CD8-positive, alpha-beta memory T cell (primary cell): ENCODE results near the gene MMP24. TPM values are rescaled to one million over a fixed set of nuclear protein-coding genes. Genes with fewer than 3 reads are reported as not detected.

Source experiments
- CTCF ChIA-PET: fragments of 350-600 bp; sonication (Branson Sonifier 250); formaldehyde crosslinking; loops from one replicate; lab custom pipeline; 2021; ENCODE audit warnings: antibody characterized with exemption; lab: Charles Lee
- POLR2A ChIA-PET: fragments of 350-600 bp; sonication (Branson Sonifier 250); formaldehyde crosslinking; loops from one replicate; lab custom pipeline; 2021; ENCODE audit warnings: antibody characterized with exemption; lab: Charles Lee
- DNase-seq, 5 donors: peaks; one replicate each; pipeline versions ENCODE4 v3.0.0 to v3.0.0-alpha.2; 2020 to 2022; ENCODE audit warnings: mixed read lengths in 1 of 5
- H3K27ac ChIP-seq: one replicate; pipeline ENCODE4 v1.7.0; 2013; ENCODE audit warnings: low read depth, mild to moderate bottlenecking, low read length, moderate library complexity
- H3K27me3 ChIP-seq: 2 replicates; pipeline ENCODE4 v1.7.0; 2013; ENCODE audit warnings: low read length, mild to moderate bottlenecking; ENCODE audit not compliant: insufficient read depth, poor library complexity, severe bottlenecking
- H3K36me3 ChIP-seq: 2 replicates; pipeline ENCODE4 v1.7.0; 2013; ENCODE audit warnings: mild to moderate bottlenecking, low read length, moderate library complexity; ENCODE audit not compliant: insufficient read depth
- H3K4me1 ChIP-seq: 2 replicates; pipeline ENCODE4 v1.7.0; 2013; ENCODE audit warnings: mild to moderate bottlenecking, low read length, moderate library complexity; ENCODE audit not compliant: insufficient read depth
- H3K4me3 ChIP-seq: 2 replicates; pipeline ENCODE4 v1.7.0; 2013; ENCODE audit warnings: mild to moderate bottlenecking, low read length
- H3K9me3 ChIP-seq: 2 replicates; pipeline ENCODE4 v1.7.0; 2013; ENCODE audit warnings: mild to moderate bottlenecking, low read length
- H3K27ac Mint-ChIP-seq, 8 donors: one replicate each; pipeline ENCODE4 v1.8.0; 2020 to 2021; ENCODE audit warnings: mixed read lengths in 8 of 8, mild to moderate bottlenecking in 6 of 8, inconsistent platforms in 3 of 8, moderate library complexity in 3 of 8
- H3K27me3 Mint-ChIP-seq, 2 donors: one replicate each; pipeline ENCODE4 v1.8.0; 2020 to 2021; ENCODE audit warnings: mixed read lengths in 2 of 2, mild to moderate bottlenecking in 1 of 2, moderate library complexity in 1 of 2
- H3K36me3 Mint-ChIP-seq, 3 donors: one replicate each; pipeline ENCODE4 v1.8.0; 2020 to 2021; ENCODE audit warnings: mixed read lengths in 3 of 3, inconsistent platforms in 1 of 3, mild to moderate bottlenecking in 1 of 3
- H3K4me1 Mint-ChIP-seq, 3 donors: one replicate each; pipeline ENCODE4 v1.8.0; 2020 to 2021; ENCODE audit warnings: mixed read lengths in 3 of 3, inconsistent platforms in 1 of 3, mild to moderate bottlenecking in 1 of 3
- H3K4me3 Mint-ChIP-seq, 7 donors: one replicate each; pipeline ENCODE4 v1.8.0; 2020 to 2021; ENCODE audit warnings: mixed read lengths in 7 of 7, mild to moderate bottlenecking in 6 of 7, moderate library complexity in 4 of 7, inconsistent platforms in 2 of 7
- H3K9me3 Mint-ChIP-seq, 5 donors: one replicate each; pipeline ENCODE4 v1.8.0; 2020 to 2022; ENCODE audit warnings: mixed read lengths in 5 of 5, mild to moderate bottlenecking in 3 of 5, moderate library complexity in 2 of 5, inconsistent platforms in 1 of 5
- polyA plus RNA-seq: library from polyadenylated mRNA; unstranded; fragments of 300-500 nt; fragmentation: Illumina TruSeq; gene quantifications from one replicate; pipeline ENCODE4 v1.2.3, GENCODE V29; 2021
- total RNA-seq, 2 experiments: library from RNA; stranded (reverse); gene quantifications; one replicate each; pipeline ENCODE4 v1.2.3, GENCODE V29; 2021

Gene MMP24
- total and polyA plus RNA-seq, 3 experiments from 2014 or later = 0.07 to 0.18 TPM; not detected in 1

- no peak for DNase-seq
Observed at GRCh38 chr20:35287509-35288324, 61.2 kb downstream of the MMP24 start.

DNA sequence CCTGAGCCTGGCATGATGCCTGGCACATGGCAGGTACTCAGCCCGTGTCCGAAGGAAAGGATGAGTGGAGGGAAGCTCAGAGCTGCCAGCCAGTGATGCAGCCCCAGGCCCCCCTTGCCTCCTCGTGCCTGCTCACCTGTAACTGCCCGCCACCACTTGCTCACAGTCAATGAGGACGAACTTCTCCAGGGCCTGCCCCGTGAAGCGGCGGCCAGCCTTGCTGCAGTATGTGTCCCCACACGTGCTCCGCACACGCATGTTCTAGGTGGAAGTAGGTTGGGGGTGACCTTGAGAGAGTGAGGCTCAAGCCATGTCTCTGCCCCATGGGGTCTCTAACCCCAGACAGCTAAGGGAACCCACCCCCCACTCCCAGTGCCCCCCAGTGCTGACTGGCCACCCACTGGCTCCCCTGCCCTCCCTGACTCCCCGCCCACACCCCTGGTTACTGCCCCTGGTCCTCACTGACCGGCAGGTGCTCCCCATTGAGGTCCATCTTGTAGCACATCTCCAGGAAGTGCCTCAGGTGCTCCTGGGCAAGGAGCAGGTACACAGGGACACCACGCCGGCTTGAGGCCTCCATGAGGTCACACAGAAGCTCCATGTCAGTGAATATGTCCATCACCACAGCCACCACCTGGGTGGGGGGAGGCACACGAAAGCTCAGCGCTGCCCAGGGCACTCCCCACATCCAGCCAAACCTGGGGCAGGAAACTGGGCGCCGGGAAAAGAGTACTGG lies 62.0 kb downstream of the MMP24 start:
- no peaks in the 10 kb centered on the region for H3K9me3 ChIP-seq
- H3K27me3 Mint-ChIP-seq = peaks cover 0 to 6% of the 10 kb centered on the region in 2 donors
- H3K27me3 ChIP-seq = no peaks in the 10 kb centered on the region
- no peak overlapping the region for H3K4me3 ChIP-seq
- ChIA-PET POLR2A (interaction anchor here (0.7 to 1.5 kb wide), 2 partner anchors 10 to 161 kb away, joined by 3 read pairs; partner anchors contain the start of gene MMP24OS), CTCF (interaction anchor here (2.6 kb wide), 1 partner anchor 16 kb away, joined by 11 read pairs; no protein-coding TSS in a partner anchor)
- peak overlapping the region in 1 of 7 donors; percentile 48 for H3K4me3 Mint-ChIP-seq
- H3K27ac Mint-ChIP-seq = peak overlapping the region in 1 of 8 donors; percentile 29
- H3K36me3 Mint-ChIP-seq = peaks cover 0 to 10% (median 0%) of the 10 kb centered on the region in 3 donors
- no peaks in the 10 kb centered on the region for H3K9me3 Mint-ChIP-seq
- DNase-seq = no peak
- peaks cover 12 to 24% (median 19%) of the 10 kb centered on the region in 3 donors for H3K4me1 Mint-ChIP-seq
- no peaks in the 10 kb centered on the region for H3K36me3 ChIP-seq
- H3K4me1 ChIP-seq = peaks cover 11% of the 10 kb centered on the region
- no peak overlapping the region for H3K27ac ChIP-seq

More at GRCh38 chr20:35287509-35288324, 61.2 kb downstream of the MMP24 start:
- H3K4me3 Mint-ChIP-seq = peak overlapping the region in 1 of 7 donors; percentile 48
- Histone ChIP-seq H3K27ac (no peak overlapping the region), H3K4me1 (peaks cover 14% of the 10 kb centered on the region), H3K36me3 (no peaks in the 10 kb centered on the region), H3K9me3 (no peaks in the 10 kb centered on the region), H3K4me3 (no peak overlapping the region), H3K27me3 (no peaks in the 10 kb centered on the region)
- H3K4me1 Mint-ChIP-seq = peaks cover 19 to 31% (median 23%) of the 10 kb centered on the region in 3 donors
- H3K36me3 Mint-ChIP-seq = peaks cover 0 to 13% (median 3%) of the 10 kb centered on the region in 3 donors
- no peak overlapping the region for H3K27ac Mint-ChIP-seq
- H3K27me3 Mint-ChIP-seq = peaks cover 0 to 3% of the 10 kb centered on the region in 2 donors
- ChIA-PET CTCF (interaction anchor here (2.6 kb wide), 1 partner anchor 17 kb away, joined by 11 read pairs; no protein-coding TSS in a partner anchor), POLR2A (interaction anchor here (0.5 to 1.5 kb wide), 2 partner anchors 10 to 23 kb away, joined by 3 read pairs; partner anchors contain the start of gene MMP24OS)
- H3K9me3 Mint-ChIP-seq = no peaks in the 10 kb centered on the region

DNA sequence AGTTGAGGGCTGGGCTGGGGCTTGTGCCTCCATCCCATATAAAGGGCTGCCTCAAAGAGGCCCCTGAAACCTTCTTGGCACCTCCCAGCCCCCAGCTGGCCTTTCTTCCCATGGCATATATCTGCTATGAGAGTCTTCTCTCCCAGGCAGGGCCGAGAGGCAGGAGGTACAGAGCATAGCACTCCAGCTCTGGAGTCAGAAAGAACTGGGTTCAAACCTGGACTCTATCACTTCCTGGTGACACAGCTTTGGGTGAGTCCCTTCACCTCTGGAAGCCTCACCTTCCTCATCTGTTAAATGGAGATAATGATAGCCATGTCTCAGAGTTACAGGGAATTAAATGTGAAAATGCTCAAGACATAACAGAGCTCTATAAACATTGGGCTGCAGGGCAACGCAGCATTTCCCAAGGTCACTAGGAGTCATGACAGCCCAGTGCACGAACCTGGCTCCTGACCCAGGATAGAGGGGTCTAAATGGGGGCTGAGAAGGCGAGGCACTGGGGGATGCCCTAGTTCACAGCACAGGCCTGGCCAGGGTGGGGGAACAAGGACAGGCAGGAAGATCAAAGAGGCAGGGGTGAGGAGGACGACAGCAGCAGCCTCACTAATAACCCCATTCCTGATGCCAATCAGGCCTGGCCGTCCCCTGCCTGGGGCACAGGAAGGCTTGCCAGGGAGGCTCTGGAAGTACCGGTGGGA lies 63.8 kb downstream of the MMP24 start:
- no peaks in the 10 kb centered on the region for H3K36me3 Mint-ChIP-seq
- peaks cover 0 to 8% (median 7%) of the 10 kb centered on the region in 3 donors for H3K4me1 Mint-ChIP-seq
- Histone ChIP-seq H3K27me3 (no peaks in the 10 kb centered on the region), H3K4me3 (no peak overlapping the region), H3K9me3 (no peaks in the 10 kb centered on the region), H3K27ac (no peak overlapping the region), H3K36me3 (no peaks in the 10 kb centered on the region), H3K4me1 (no peaks in the 10 kb centered on the region)
- ChIA-PET CTCF (interaction anchor here (1.9 to 2.6 kb wide), 2 partner anchors 14 kb away, joined by 8 to 11 read pairs; no protein-coding TSS in a partner anchor), POLR2A (no interaction called here)
- no peak for DNase-seq
- no peaks in the 10 kb centered on the region for H3K9me3 Mint-ChIP-seq
- peak overlapping the region in 1 of 7 donors; percentile 61 for H3K4me3 Mint-ChIP-seq
- H3K27ac Mint-ChIP-seq = no peak overlapping the region
- H3K27me3 Mint-ChIP-seq = peaks cover 0 to 20% of the 10 kb centered on the region in 2 donors

GRCh38 chr20:35290887-35291417 lies 64.5 kb downstream of the MMP24 start:
- no peaks in the 10 kb centered on the region for H3K36me3 ChIP-seq
- no peak overlapping the region for H3K27ac Mint-ChIP-seq
- peaks cover 0 to 25% of the 10 kb centered on the region in 2 donors for H3K27me3 Mint-ChIP-seq
- H3K36me3 Mint-ChIP-seq = no peaks in the 10 kb centered on the region
- H3K4me1 ChIP-seq = no peaks in the 10 kb centered on the region
- CTCF ChIA-PET = interaction anchor here (1.1 to 1.9 kb wide), 2 partner anchors 13 to 144 kb away, joined by 3 to 8 read pairs; no protein-coding TSS in a partner anchor
- H3K9me3 ChIP-seq = no peaks in the 10 kb centered on the region
- no peak overlapping the region for H3K27ac ChIP-seq
- H3K4me3 Mint-ChIP-seq = no peak overlapping the region
- H3K27me3 ChIP-seq = no peaks in the 10 kb centered on the region
- no peak overlapping the region for H3K4me3 ChIP-seq
- H3K9me3 Mint-ChIP-seq = no peaks in the 10 kb centered on the region
- DNase-seq = no peak
- POLR2A ChIA-PET = no interaction called here
- peaks cover 0 to 2% (median 2%) of the 10 kb centered on the region in 3 donors for H3K4me1 Mint-ChIP-seq

DNA sequence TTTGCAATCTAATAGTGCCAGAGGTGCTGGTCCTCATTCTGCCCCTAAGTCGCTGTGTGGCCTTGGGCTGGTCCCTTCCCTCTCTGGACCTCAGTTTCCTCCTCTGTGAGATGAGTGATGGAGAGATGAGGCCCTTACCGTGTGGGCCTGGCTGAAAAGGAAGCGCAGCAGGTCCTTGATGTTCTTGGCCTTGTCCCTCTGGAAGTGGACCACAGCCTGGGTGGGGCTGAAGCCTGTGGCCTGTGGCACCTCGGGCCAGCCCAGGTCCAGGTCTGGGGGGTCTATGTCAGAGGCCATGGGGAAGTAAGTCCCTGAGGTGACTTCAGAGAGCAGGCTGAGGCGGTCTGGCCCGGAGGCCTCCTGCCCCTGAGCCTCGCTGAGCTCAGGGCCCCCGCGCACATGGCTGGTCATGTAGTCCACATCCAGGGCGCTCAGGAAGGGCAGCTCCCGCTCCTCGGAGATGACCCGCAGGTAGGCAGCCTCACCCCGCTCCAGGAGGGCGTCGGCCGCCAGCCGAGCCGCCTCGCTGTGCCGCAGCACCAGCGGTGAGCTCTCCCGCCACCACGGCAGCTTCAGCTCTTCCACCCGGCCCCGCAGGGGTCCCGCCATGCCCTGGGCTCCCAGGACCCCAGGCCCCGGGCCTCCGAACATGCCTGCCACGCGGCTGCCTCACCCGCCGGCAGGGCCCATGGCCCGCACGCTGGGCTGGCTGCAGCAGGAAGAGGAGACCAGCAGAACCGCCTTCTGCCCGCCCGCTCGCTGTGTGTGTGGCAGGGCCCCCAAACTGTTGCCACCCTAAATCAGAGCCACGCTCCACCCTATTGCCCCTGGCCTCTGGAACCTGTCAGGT lies 65.4 kb downstream of the MMP24 start, which contains the start of gene FAM83C:
Gene FAM83C (minus strand): TSS at position 772 of the 850 bp plus-strand sequence. CDS start 121 bp downstream, at position 651.
- no peak within 1 kb of the TSS for H3K27ac Mint-ChIP-seq
- peaks cover 2 to 25% of the 10 kb centered on the region in 2 donors for H3K27me3 Mint-ChIP-seq
- H3K36me3 Mint-ChIP-seq = no peaks in the 10 kb centered on the region
- ChIA-PET POLR2A (no interaction called here), CTCF (interaction anchor here (1.1 to 1.9 kb wide), 2 partner anchors 12 to 143 kb away, joined by 3 to 8 read pairs; no protein-coding TSS in a partner anchor)
- DNase-seq = no peak
- Histone ChIP-seq H3K4me3 (no peak within 1 kb of the TSS), H3K4me1 (no peaks in the 10 kb centered on the region), H3K9me3 (no peaks in the 10 kb centered on the region), H3K27ac (no peak within 1 kb of the TSS), H3K27me3 (no peaks in the 10 kb centered on the region), H3K36me3 (no peaks in the 10 kb centered on the region)
- no peaks in the 10 kb centered on the region for H3K4me1 Mint-ChIP-seq
- no peaks in the 10 kb centered on the region for H3K9me3 Mint-ChIP-seq
- H3K4me3 Mint-ChIP-seq = no peak within 1 kb of the TSS

DNA sequence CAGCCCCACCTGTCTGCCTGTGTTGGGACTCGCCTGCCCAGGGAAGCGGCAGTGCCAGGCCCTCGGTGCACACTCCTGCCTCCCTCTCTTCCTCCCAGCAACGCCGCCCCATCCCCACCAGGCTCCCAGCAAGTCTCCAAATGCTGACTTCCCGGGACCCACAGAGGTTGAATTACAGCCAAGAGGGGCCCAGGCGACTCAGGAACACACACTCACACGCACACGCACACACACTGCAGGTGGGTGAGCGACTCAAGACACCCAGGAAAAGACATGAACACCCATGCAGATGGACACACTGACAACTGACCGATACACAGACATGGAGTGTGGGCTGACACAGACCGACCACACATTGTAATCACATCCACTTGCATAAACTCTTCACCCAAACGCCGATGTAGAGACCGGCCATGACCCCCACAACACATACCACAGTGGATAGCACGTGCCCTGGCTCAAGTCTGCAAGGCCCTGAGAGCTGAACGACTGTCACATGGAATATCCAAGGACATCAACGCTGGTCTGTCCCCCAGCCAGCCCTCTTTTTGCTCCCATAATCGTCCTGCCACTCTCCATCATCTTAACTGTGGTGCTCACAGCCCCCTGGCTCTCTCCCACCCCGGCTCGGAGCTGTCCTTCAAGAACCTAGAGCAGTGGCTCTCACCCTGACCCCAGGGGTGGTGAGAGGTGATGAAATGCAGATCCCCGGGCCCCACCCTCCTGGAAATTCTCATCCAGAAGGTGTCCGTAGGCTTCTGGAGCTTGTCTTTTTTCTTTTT lies 66.2 kb downstream of the MMP24 start:
- ChIA-PET CTCF (interaction anchor here (0.8 kb wide), 1 partner anchor 11 kb away, joined by 4 read pairs; no protein-coding TSS in a partner anchor), POLR2A (no interaction called here)
- no peaks in the 10 kb centered on the region for H3K4me1 ChIP-seq
- no peak overlapping the region for H3K4me3 ChIP-seq
- no peaks in the 10 kb centered on the region for H3K27me3 ChIP-seq
- Mint-ChIP-seq H3K36me3 (no peaks in the 10 kb centered on the region), H3K9me3 (no peaks in the 10 kb centered on the region), H3K4me1 (no peaks in the 10 kb centered on the region), H3K4me3 (no peak overlapping the region), H3K27ac (no peak overlapping the region), H3K27me3 (peaks cover 2 to 25% of the 10 kb centered on the region in 2 donors)
- no peaks in the 10 kb centered on the region for H3K9me3 ChIP-seq
- no peak overlapping the region for H3K27ac ChIP-seq
- no peaks in the 10 kb centered on the region for H3K36me3 ChIP-seq
- no peak for DNase-seq
